AG08396 (cell line): ENCODE data around the gene CIB4.
A peak's percentile ranks its signal among the peaks of the same experiment; 100 is the strongest.

Experiments used
- DNase-seq: peaks from one replicate; pipeline ENCODE4 v3.0.0; 2012; ENCODE audit warnings: low spot score, mixed read lengths

The CIB4 gene

DNA sequence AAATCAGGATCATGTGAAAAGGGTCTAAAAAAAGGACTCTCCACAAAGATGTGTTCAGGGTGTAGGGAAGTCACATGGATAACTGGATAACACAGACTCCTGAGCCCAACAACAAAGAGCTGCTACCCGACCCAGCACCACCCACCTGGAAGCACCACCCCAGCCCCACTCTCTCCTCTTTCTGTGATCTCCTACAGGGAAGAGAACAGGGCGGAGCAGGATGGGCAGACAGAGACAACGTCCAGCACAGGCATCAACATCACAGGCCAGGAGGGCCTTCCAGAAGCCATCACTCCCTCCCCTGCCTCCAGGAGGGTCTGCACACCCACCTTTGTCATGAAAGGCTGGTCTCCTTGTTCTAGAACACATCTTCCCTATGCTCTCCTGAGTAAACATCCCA is 1.3 kb upstream of the CIB4 start:
- no peak for DNase-seq

DNA sequence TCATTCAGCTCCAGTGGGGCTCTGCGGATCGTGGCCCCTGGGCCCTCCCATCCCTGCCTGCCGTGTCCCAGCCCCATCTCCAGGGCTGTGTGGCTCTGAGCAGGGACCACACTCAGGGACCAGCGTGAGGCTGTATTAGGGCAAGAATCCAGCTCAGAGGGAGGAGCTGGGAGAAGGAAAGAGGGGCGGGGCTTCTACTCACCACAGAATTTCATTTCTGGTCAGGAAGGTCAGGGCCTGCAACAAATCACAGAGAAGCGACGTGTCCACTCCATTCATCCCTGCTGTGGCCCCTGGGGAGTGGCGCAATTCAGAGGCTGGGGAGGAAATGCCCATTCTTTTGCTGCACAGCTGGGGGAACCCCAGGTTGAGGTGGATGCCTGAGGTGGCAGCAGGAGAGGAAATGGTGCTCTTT is 828 bp downstream of the CIB4 start:
- DNase-seq, result peak; percentile 68

DNA sequence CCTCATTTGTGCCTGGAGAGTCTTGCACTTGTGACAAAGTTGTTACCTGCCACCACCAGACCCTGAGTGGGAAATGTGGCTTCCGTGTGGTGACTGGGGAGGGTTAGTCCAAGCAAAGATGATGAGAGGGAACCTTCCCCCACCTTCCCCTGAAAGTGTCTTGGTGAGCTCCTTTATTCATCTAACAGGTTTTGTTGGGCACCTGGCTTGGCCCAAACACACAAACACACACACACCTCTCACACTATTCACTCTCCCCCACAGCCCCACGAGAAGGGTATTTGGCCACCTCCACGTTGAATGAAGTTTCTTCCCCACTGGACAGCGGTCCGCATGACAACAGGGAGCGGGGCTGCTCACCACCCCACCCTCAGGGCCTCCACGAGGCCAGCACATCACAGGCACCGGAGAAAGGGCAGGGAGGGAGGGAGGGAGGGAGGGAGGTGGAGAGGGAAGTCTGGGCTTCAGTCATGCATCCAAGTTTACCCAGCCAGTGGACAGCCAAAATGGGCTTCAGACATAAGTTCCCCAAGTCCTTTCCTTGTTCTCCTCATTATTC is 1.4 kb downstream of the CIB4 start:
- DNase-seq, result no peak

DNA sequence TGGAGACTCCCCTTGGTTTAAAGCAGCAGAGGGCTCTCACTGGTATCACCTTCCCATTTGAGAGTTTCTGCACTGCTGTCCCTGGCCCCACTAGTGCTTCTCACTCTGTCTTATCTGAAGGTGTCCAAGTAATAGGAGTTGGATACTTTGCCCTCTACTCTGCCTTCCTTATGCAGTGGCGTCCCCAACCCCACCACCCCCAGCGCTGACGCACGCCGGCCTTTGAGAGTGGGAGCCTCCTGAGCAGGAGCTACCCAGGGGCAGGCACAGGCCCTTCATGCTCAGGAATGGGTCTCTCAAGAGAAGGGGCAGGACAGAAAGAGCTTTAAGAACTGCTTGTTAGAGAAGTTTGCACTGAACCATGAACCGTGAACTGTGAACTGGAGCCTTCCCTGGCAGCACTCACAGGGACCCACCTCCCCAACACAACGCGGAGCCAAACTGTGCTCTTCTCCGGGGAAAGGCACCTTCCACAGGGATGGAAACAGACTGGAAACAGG is 3.3 kb downstream of the CIB4 start:
- DNase-seq, result no peak

DNA sequence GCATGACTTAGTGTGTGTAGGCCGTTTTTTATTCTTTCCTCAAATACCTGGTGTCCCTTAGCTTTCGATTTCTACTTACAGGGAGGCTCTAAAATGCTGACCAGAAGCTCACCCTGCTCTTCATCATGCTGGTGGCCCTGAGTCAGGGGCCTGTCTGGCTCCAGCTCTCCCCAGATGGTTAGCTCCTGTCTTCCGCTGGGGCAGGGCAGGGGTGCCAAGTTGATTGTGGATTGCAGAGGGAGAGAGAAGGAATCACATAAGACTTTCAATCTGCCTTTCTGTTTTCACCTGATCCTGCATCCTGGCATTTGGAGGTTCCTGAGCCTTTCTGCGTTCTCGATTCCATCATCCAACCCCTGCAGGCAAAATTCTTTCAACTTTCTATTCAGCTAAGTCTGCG is 4.2 kb downstream of the CIB4 start:
- DNase-seq, result no peak

DNA sequence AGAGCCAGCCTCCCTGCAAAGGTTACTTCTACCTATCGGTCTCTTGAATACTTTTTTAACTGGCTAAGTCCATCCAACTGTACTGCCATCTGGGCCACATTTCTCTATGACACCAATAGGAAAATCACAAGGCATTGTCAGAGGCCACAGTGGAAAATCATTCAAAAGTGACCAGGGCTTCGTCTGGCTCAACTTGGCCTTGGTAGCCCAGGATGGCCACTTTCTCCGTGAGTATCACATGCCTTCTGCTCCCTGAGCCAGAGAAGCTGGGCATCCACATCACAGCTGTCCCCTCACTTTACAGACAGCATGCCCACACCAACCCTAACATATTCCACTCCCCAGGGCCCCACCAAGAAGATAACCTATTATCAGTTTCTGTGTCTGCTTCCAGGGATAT is 5.8 kb downstream of the CIB4 start:
- no peak for DNase-seq

DNA sequence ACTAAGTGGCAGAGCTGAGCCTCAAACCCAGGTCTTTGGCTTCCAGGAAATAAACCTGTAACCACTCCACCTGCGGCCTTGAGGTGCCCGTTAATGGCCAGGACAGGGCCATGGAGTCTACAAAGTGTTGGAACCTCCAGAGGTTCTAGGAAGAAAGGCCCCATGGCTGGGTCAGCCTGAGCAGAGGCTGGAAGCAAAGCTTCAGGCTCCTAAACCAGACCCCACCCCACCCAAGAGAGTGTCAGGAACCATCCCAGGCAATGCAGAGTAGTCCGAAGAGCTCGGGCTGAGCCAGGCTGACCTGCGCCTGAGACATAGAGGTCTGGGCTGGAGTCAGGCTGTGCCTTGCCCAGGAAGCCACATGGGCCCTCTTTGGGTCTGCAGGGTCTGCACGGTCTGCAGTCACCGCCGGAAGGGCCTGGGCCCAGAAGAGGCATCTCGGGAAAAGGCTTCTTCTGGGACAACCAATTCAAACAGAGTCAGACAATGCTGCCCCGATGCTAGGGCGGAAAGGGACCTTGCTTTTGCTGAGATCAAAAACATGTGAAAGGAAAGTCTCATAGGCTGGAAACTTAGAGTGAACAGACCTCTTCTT is 6.4 kb downstream of the CIB4 start:
- no peak for DNase-seq

DNA sequence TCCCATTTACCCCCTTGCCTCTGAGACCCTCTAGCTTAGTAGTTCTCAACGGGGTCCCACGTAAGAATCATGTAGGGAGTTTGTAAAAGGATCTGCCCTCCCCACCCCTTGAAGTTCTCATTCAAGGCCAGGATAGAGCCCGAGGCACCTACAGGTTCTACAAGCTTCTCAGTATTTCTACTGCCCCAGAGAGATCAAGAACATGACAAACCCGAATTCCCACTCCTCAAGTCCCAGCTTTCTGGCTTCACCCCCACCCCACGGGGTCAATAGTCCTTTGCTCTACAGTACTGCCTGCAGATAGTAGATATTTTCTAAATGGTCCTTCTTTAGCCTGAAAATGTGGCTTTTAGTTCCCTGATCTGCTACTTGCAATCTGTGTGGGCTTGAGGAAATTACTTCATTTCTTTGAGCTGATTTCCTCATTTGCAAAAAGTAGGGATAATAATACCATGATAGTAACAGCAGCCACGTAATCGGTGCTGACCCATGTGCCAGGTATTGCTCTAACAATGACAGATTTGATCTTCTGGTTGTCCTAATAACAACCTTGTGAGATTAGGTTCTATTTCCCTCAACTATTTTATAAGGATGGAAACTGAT is 7.1 kb downstream of the CIB4 start:
- no peak for DNase-seq

DNA sequence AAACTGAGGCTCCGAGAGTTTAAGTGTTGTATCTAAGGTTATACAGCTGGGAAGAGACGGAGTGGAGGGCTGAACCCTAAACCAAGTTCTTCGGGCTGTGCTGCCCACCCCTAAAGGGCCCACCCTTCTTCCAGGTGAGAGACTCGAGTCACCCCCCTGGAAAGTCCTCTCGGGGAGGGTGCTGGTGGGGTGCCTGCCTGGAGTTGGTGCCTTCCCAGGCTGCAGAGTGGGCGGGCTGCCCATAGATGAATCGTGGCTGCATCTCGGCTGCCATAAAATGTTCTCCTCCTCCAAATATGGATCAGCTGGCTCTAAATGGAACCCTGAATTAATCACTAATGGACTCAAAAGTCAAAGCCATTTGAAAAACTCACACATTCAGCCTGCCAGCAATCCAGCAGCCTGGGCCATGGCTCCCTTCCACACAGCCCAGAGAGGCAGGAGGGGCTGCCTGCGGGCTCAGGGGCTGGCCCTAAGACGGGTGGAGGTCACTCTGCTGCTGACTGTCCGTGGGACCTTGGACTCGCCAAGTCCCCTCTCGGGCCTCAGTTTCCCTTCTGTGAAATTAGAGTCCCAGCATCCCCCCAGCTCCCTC is 7.7 kb downstream of the CIB4 start:
- no peak for DNase-seq

DNA sequence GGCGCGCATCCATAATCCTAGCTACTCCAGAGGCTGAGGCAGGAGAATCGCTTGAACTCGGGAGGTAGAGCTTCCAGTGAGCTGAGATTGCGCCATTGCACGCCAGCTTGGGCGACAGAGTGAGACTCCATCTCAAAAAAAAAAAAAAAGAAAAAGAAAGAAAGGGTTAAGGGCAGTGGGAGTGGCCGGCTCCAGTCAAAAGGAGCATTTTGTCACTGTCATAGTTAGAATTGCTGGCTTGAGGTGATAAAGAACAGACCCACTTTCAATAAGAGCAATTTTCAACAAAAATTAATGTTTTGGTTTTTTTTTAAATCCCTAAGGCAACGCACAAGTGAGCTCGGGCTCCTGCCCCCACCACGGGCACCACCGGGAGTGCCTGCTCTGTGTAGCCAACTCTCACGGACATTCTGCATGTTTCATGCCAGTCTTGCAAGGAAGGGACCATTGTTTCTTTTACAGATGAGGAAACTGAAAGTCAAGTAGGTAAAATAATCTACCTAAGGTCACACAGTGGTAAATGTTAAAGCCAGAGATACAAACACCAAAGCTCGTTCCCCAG is 8.5 kb downstream of the CIB4 start:
- no peak for DNase-seq

DNA sequence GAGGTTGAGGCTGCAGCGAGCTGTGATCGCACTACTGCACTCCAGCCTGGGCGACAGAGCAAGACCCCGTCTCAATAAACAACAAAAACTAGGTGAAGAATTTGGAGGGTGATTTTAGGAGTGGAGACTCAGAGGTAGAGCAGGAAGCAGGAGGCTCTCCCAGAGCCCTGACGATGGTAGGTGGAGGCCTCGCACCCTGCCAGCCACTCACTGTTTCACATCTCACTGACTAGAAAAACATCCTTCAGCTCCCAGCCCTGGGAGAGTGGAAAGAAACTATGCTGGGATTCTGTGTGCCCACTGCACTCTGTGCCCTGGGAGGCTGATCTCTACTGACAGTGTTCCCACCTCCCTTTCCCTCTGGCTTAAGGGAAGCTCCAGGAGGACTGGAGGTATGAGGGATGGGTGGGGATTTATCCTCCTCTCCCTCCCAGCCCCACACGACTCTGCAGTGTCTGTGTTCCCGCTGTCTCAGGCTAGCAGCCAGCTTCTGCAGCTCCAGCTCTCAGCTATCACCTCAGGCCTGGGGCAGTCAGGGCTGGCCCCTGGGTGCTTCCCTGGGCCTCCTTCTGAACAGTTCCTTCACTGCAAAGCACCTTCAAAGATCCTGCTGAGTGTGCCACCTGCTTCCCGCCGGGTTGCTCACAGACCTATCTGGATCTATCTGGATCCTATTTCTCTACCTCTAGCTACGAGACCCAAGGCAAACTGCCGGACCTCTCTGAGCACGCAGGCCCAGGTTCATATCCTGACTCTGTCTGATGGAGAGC is 9.6 kb downstream of the CIB4 start:
- DNase-seq, result no peak

DNA sequence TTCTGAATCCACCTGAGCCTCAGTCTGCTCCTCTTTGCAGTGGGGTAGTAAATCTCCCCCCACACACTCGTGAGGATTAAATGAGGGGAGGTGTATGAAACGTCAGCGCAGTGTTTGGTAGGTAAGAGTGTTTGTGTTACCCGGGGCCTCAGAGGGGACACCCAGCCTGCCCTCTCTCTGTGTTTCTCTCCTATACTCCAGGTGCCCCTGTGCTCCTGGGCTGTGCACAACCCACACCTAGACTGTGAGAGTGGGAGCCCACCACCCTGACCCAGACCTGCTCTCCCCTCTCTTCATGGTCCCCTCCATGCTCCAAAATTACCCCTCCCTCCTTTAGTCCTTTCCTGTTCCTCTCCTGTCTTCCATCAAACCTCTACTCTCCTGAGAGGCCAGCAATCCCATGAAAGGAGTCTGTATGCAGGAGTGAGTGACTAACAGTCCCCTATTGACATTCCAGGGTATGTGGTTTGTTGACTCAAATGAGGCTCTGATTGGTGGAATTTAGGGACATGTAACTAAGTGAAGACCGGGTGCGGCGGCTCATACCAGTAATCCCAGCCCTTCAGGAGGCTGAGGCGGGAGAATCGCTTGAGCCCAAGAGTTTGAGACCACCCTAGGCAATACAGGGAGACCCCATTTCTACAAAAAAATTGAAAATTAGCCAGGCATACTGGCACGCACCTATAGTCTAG is 10.4 kb downstream of the CIB4 start:
- peak; percentile 47 for DNase-seq

DNA sequence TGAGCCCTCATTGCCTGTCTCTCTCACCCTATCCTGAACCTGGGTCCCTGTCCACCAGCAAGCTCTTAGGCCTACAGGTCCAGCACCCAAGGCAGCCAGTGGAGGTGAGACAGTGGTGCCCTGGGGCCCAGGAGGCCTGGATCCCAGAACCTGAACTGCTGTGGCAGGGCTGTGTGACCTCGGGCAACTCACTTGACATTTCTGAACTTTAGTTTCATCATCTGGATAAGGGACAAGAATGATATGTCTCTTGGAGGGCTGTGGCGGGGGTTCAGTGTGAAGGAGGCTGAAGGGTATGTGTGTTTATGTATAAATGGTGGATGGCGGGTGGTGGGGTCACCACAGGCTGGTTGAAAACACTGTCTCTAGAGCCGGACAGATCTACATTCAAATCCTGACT is 10.9 kb downstream of the CIB4 start:
- DNase-seq, result no peak

DNA sequence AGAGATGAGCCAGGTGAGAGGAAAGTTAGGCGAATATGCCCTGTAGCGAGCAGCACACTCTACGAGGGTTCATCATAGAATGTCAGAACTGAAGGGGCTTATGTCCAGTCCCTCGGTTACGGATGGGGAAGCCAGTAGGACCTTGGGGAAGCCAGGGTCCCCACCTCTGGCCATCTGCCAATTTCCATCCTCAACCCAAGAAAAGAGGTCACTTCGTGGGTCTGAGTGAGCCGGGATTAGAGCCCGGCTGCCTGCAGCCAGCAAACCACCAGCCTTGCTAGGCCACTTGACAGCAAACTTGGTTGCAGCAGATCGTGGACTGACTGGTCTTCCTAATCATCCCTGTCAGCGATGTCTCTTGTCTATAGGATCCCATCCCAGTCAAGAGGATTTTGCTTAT is 11.4 kb downstream of the CIB4 start:
- DNase-seq, result no peak

DNA sequence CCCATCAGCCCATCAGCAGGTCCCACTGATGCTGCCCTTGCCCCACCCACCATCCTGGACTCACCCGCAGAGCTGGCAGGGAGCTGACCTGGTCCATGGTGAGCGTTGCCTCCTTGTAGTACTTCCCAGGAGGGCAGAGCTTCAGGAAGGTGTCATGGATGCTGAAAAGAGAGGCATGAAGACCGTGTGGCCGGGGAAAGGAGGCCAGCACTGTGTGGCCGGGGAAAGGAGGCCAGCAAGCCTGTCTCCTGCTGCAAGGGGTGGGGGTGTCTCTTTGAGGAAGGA is 11.9 kb downstream of the CIB4 start:
- no peak for DNase-seq

DNA sequence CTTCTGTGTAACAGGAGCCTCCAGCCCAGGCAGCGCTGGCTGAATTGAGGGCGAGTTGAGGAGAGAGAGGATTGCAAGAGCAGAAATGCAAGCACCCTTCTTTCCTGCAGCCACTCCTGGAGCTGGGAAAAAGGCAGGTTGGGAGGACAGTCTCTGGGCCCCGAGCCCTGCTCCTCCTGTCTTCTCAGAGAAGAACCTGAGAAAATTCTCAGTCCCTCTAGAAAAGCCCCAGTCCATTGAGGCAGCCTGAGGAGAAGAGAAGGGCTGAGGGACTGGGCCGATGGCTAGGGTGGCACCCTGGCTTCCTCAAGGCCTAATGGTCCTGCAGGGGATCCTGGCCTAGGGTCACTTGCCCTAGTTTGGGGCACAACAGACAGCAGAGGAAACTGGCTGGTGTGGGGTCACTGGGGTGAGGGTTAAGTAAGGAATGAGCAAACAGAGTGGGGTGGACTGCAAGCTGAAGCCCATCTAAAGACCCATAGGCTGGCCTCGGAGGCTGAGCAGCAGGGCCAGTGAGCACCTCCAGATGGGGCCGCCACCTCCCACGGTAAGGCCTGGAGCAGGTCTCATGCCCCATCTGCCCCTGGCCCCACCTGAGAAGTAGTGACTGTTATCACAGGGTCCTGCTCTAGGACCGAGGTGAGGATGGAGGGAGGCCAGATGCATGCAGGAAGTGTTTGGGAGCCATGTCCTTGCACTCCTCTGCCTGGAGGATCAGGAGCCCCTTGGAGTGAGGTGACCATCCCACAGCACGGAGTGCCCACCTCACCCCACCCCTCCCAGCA is 12.4 kb downstream of the CIB4 start:
- DNase-seq, result no peak

DNA sequence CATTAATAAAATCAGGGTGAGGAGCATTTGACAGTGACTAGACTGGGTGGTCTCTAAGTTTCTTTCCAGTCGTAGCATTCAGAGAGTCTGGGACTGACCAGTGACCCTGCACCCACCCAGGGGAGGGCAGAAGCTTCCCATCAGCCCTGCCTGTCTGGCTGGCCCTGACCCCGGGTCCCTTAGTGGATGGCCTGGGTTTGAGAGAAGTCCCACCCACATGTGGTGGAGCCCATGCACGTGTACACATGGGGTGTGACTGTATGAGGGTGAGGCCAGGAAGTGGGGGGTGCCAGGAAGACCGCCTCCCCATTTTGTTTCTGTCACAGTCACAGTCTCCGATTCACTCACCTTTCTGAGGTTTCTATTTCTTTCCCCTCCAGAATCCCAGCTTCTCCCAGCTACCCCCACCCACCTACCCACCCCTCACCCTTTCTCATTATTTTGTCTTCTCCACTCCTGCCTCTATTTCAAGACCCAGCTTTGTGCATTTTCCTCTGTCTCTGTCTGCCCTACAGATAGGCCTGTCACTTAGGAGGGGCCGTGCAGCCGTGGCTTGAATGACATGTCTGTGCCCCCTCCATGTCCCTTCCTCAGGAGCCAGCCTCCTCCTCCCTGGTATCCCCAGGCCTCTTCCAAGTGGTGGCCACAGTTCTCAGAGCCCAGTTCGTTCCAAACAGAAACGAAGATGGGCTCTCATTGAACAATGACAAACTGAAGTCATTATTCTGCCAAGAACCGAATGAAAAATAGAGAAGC is 13.6 kb downstream of the CIB4 start:
- DNase-seq, result no peak

DNA sequence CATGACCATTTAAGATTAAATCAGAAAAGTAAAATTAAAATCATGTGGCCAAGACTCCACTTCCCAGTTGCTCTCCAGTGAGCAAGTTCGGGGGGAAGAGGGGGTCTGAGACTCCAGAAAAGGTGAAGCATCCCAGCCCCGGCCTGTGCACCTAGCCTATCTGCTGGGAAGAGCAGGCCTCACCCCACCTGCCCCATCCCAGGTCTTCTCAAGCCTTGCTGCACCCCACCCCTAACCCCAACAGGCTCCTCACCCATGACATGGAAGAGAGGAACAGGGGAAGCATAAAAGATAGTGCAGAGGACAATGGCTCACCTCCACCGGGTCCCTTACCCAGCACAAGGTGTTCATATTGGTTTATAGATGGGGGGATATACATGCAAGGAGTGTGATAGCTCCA is 14.6 kb downstream of the CIB4 start:
- DNase-seq, result no peak

DNA sequence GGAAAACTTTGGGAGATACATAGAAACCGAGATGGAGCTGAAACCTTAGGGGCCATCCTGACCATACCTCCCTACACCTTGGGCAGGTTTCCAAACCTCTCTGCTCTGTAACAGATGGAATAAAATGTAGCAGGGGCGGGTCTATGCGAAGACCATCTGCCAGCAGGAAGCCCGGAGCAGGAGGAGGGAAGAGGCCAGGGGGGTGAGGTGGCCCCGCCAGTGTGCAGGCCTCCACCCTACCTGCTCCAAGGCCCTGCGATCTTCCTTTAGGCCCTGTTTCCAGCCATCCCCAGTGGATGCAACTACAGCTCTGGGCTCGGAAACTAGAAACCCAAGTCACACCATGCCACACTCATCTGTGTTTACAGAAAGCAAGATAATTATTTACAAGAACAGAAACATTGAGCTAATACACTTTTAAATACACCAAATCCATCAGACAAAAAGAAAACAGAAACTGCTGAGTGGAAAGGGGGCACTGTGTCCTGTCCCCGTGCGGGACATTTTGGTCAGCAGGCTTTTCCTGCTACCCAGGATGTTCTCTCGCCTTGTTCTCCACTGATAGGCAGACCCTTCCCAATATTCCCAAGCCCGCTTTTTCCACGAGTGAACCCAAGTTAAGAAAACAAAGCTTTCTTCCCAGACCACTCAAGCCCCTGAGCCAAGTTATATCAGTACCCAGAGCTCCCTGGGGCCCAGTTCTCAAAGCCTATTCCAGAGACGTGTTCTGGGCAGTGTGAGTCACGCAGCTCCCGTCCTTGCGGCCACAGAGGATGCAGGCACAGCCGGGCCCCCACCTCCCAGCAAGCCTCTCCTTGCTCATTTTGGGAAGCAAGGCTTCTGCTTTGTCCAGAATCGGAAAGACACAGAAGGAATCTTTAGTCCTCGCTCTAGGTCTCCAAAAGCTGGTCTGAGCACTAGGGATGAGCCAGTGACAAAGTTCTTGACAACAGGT is 17.3 kb downstream of the CIB4 start:
- DNase-seq, result peak; percentile 48
